Uterus (tissue), 2 donors: ENCODE data around the gene SDC3.

ENCODE experiments used
- CTCF ChIP-seq, 4 experiments: fragments of 200-600 bp in 2 of 4; fragments of 450-650 bp in 2 of 4; sonication (generic) in 2 of 4; IDR thresholded peaks; one replicate each; pipeline ENCODE4 v1.5.1; 2016 to 2019; ENCODE audit warnings: antibody characterized with exemption in 4 of 4, mild to moderate bottlenecking in 2 of 4, moderate library complexity in 1 of 4
- POLR2A ChIP-seq, 2 donors: fragments of 450-650 bp; IDR thresholded peaks; one replicate each; pipeline ENCODE4 v1.6.1; 2016; ENCODE audit warnings: antibody characterized with exemption in 2 of 2, mild to moderate bottlenecking in 1 of 2, moderate library complexity in 1 of 2

GRCh38 chr1:30886710-30887428, 21.7 kb downstream of the SDC3 start:
- no peak for TF ChIP-seq CTCF (IDR thresholded peaks at IDR 0.05)
- TF ChIP-seq POLR2A (IDR thresholded peaks at IDR 0.05), result no peak
